K562 (cell line): Measurements from ENCODE around the gene RGS19. TPM values are rescaled to one million over a fixed set of nuclear protein-coding genes. Genes with fewer than 3 reads are reported as not detected.

Experiments used
- C11orf30 ChIP-seq: fragments of 450-650 bp; IDR thresholded peaks from 2 replicates; pipeline ENCODE4 v1.6.1; 2016; ENCODE audit warnings: low read depth, mild to moderate bottlenecking
- CBX8 ChIP-seq: fragments of 200-600 bp; sonication (generic); IDR thresholded peaks from 2 replicates; pipeline ENCODE4 v1.6.1; 2012; ENCODE audit warnings: borderline replicate concordance, mixed run types, low read depth, mild to moderate bottlenecking, moderate library complexity, mixed read lengths, low read length, control low read depth, inconsistent platforms; ENCODE audit not compliant: poor library complexity, severe bottlenecking; ENCODE audit errors: extremely low read depth
- FOXJ2 ChIP-seq: fragments of 200-800 bp; sonication (Bioruptor generic); IDR thresholded peaks from 2 replicates; pipeline ENCODE4 v1.6.1; 2016; ENCODE audit warnings: missing genetic modification characterization, missing compliant biosample characterization
- HCFC1 ChIP-seq: IDR thresholded peaks from 2 replicates; pipeline ENCODE4 v1.6.1; 2012; ENCODE audit warnings: low read depth, low read length, improper control_type of control experiment
- HNRNPK ChIP-seq: fragments of 200-400 bp; formaldehyde crosslinking; IDR thresholded peaks from one replicate; pipeline ENCODE4 v1.6.1; 2018; ENCODE audit warnings: mild to moderate bottlenecking, low read depth, low read length; ENCODE audit not compliant: poor library complexity, severe bottlenecking
- NCOA6 ChIP-seq: fragments of 450-650 bp; IDR thresholded peaks from 2 replicates; pipeline ENCODE4 v1.6.1; 2017; ENCODE audit warnings: mild to moderate bottlenecking
- POLR2AphosphoS5 ChIP-seq: IDR thresholded peaks from 2 replicates; pipeline ENCODE4 v1.6.1; 2011; ENCODE audit warnings: mild to moderate bottlenecking, low read depth, low read length, moderate library complexity; ENCODE audit not compliant: control insufficient read depth, insufficient read depth
- PPARD ChIP-seq: fragments of 250-450 bp; sonication (Bioruptor Pico); IDR thresholded peaks from 2 replicates; pipeline ENCODE4 v1.8.0; 2022; ENCODE audit warnings: inconsistent platforms, mild to moderate bottlenecking, moderate library complexity
- TEAD4 ChIP-seq, 2 experiments: sonication (generic) in 1 of 2; formaldehyde crosslinking in 1 of 2; IDR thresholded peaks; 2 replicates each; pipeline versions ENCODE4 v1.6.1 to v1.8.0; 2012 to 2022; ENCODE audit warnings: borderline replicate concordance in 1 of 2, inconsistent platforms in 1 of 2, low read length in 1 of 2, mild to moderate bottlenecking in 1 of 2, missing genetic modification reagents in 1 of 2
- polyA plus RNA-seq, 8 experiments: library from polyadenylated mRNA; depleted of rRNA in 4 of 8; stranded (reverse) in 5 of 8; unstranded in 3 of 8; fragments of >200 nt; fragmentation: Nextera tagmentation in 2 of 8; fragmentation: Illumina TruSeq in 1 of 8; extraction: Ambion mirVana in 2 of 8; extraction: Trizol in 1 of 8; gene quantifications; 2 replicates each; pipeline versions ENCODE4 v1.2.1 to v1.2.3, GENCODE V29; 2011 to 2014; ENCODE audit warnings: inconsistent platforms in 1 of 8, missing spikeins in 1 of 8
- total RNA-seq, 7 experiments: library from RNA; depleted of rRNA in 6 of 7; stranded (reverse); fragments of >200 nt in 6 of 7; fragmentation: Illumina TruSeq in 2 of 7; extraction: Trizol in 2 of 7; gene quantifications; 2 replicates each; pipeline versions ENCODE4 v1.2.1 to v1.2.3, GENCODE V29; 2011 to 2021; ENCODE audit warnings: low replicate concordance in 1 of 7
- TF ChIP-seq, protein P1 (sequence below), 2 experiments: IDR thresholded peaks in 1 of 2; conservative IDR thresholded peaks in 1 of 2; 2 replicates each; pipeline ENCODE4 v1.6.1; 2016; ENCODE audit warnings: low read depth in 2 of 2, mild to moderate bottlenecking in 1 of 2, missing compliant biosample characterization in 1 of 2, missing genetic modification characterization in 1 of 2, moderate library complexity in 1 of 2
- TF ChIP-seq, protein P2 (sequence below): fragments of 250-450 bp; sonication (Bioruptor Pico); IDR thresholded peaks from 2 replicates; pipeline ENCODE4 v1.8.0; 2022; ENCODE audit warnings: inconsistent platforms
- TF ChIP-seq, protein P3 (sequence below): fragments of 450-650 bp; IDR thresholded peaks from 2 replicates; pipeline ENCODE4 v1.6.1; 2016; ENCODE audit warnings: low read depth

RGS19 gene
- total and polyA plus RNA-seq, 9 of the 15 experiments (the other 6 are each of a cell fraction or from before 2014, with no cell fraction given), result 0.41 to 23.7 (median 14.6) TPM

DNA sequence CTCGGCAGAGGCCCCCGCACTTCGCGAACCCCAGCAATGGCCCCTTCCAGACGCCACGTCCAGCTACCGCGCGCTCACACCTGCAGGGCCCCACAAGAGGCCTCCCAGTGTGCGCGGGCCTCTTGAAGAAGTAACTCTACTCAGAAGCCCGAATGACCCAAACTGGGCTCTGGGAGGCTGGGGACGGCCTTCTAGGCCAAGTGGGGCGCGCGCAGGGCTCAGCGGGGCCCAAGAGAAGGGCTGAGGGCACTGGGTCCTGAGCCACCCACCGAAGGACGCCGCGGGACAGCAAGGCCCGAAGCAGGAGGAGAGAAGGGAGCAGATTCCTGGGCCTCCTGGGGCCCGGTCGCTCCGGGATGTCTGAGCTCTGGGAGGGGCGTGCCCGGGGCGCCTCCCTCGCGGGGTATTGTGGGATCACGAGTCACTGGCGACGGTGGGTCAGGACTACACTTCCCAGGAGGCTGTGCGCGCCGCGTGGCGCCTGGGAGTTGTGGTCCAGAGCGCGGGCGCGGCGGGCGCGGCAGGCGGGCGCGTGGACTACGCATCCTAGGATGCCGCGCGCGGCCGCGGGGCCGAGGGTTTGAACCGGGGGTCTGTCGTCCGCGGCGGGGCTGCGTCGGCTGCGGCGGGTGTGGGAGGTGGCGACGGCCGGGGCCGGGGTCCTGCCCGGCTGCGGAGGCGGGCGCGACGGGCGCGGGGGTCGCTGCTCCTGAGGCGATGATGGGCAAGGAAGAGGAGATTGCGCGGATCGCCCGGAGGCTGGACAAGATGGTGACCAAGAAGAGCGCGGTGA is 16.5 kb downstream of the RGS19 start, which contains the start of gene TCEA2 (continued):
- TF ChIP-seq, protein P1, sequence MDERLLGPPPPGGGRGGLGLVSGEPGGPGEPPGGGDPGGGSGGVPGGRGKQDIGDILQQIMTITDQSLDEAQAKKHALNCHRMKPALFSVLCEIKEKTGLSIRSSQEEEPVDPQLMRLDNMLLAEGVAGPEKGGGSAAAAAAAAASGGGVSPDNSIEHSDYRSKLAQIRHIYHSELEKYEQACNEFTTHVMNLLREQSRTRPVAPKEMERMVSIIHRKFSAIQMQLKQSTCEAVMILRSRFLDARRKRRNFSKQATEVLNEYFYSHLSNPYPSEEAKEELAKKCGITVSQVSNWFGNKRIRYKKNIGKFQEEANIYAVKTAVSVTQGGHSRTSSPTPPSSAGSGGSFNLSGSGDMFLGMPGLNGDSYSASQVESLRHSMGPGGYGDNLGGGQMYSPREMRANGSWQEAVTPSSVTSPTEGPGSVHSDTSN (CRISPR knock-in tag; IDR thresholded peaks at IDR 0.05; ENCODE audit: low read depth), result no peak
- TF ChIP-seq, protein P1 (tag; conservative IDR thresholded peaks at IDR 0.05; ENCODE audit: low read depth), result no peak
- TF ChIP-seq FOXJ2 (tag) (peak; percentile 57; the same call in 1 of the 2 replicates), HNRNPK (no peak), HCFC1 (peak; percentile 100), CBX8 (no peak), PPARD (no peak), C11orf30 (no peak), NCOA6 (no peak), TEAD4 (IDR thresholded peaks at IDR 0.05; ENCODE audit: low read length) (no peak), TEAD4 (CRISPR knock-in tag; IDR thresholded peaks at IDR 0.05; ENCODE audit: borderline replicate concordance) (no peak), POLR2AphosphoS5 (peak; percentile 61)
- TF ChIP-seq, protein P2, sequence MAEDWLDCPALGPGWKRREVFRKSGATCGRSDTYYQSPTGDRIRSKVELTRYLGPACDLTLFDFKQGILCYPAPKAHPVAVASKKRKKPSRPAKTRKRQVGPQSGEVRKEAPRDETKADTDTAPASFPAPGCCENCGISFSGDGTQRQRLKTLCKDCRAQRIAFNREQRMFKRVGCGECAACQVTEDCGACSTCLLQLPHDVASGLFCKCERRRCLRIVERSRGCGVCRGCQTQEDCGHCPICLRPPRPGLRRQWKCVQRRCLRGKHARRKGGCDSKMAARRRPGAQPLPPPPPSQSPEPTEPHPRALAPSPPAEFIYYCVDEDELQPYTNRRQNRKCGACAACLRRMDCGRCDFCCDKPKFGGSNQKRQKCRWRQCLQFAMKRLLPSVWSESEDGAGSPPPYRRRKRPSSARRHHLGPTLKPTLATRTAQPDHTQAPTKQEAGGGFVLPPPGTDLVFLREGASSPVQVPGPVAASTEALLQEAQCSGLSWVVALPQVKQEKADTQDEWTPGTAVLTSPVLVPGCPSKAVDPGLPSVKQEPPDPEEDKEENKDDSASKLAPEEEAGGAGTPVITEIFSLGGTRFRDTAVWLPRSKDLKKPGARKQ, result no peak; the same call in 1 of the 2 replicates
- TF ChIP-seq, protein P3, sequence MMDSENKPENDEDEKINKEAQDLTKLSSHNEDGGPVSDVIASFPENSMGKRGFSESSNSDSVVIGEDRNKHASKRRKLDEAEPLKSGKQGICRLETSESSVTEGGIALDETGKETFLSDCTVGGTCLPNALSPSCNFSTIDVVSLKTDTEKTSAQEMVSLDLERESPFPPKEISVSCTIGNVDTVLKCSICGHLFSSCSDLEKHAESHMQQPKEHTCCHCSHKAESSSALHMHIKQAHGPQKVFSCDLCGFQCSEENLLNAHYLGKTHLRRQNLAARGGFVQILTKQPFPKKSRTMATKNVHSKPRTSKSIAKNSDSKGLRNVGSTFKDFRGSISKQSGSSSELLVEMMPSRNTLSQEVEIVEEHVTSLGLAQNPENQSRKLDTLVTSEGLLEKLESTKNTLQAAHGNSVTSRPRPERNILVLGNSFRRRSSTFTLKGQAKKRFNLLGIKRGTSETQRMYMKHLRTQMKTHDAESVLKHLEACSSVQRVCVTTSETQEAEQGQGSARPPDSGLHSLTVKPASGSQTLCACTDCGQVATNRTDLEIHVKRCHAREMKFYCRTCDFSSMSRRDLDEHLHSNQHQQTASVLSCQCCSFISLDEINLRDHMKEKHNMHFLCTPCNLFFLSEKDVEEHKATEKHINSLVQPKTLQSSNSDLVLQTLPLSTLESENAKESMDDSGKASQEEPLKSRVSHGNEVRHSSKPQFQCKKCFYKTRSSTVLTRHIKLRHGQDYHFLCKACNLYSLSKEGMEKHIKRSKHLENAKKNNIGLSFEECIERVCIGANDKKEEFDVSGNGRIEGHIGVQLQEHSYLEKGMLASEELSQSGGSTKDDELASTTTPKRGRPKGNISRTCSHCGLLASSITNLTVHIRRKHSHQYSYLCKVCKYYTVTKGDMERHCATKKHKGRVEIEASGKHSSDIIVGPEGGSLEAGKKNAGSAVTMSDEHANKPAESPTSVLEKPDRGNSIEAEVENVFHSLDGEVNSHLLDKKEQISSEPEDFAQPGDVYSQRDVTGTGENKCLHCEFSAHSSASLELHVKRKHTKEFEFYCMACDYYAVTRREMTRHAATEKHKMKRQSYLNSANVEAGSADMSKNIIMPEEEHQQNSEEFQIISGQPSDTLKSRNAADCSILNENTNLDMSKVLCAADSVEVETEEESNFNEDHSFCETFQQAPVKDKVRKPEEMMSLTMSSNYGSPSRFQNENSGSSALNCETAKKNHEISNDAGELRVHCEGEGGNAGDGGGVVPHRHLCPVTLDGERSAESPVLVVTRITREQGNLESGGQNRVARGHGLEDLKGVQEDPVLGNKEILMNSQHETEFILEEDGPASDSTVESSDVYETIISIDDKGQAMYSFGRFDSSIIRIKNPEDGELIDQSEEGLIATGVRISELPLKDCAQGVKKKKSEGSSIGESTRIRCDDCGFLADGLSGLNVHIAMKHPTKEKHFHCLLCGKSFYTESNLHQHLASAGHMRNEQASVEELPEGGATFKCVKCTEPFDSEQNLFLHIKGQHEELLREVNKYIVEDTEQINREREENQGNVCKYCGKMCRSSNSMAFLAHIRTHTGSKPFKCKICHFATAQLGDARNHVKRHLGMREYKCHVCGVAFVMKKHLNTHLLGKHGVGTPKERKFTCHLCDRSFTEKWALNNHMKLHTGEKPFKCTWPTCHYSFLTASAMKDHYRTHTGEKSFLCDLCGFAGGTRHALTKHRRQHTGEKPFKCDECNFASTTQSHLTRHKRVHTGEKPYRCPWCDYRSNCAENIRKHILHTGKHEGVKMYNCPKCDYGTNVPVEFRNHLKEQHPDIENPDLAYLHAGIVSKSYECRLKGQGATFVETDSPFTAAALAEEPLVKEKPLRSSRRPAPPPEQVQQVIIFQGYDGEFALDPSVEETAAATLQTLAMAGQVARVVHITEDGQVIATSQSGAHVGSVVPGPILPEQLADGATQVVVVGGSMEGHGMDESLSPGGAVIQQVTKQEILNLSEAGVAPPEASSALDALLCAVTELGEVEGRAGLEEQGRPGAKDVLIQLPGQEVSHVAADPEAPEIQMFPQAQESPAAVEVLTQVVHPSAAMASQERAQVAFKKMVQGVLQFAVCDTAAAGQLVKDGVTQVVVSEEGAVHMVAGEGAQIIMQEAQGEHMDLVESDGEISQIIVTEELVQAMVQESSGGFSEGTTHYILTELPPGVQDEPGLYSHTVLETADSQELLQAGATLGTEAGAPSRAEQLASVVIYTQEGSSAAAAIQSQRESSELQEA, result no peak
